IPS-11a (cell line): Measurements from ENCODE around the gene LRP8.

ENCODE experiments used
- H3K4me3 ChIP-seq: one replicate; pipeline ENCODE4 v1.5.1; 2013; ENCODE audit warnings: low read depth, low read length, control low read depth

The LRP8 gene

GRCh38 chr1:53308506-53308905, 19.4 kb downstream of the LRP8 start:
- no peak overlapping the region for H3K4me3 ChIP-seq

GRCh38 chr1:53307037-53307436, 20.8 kb downstream of the LRP8 start:
- H3K4me3 ChIP-seq: no peak overlapping the region

DNA sequence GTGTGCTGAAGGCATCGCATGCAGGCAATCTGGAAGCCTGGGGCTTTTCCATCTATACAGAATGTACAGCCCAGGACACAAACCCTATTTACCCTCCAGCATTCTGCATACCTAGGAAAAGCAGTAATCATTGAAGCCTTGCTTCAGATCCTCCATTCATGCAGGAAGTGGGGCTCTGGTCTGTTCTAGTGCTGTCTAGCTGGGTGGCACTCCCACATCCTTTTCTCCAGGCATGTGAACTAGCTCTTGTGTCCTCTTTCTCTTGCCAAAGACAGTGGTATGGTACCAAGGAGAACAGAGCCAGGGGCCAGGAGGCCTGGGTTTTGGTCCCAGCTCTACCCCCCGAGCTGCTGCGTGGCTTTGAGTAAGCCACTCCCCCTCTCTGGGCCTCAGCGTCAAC, 21.7 kb downstream of the LRP8 start:
- H3K4me3 ChIP-seq: no peak overlapping the region

GRCh38 chr1:53305650-53306049, 22.2 kb downstream of the LRP8 start:
- no peak overlapping the region for H3K4me3 ChIP-seq

DNA sequence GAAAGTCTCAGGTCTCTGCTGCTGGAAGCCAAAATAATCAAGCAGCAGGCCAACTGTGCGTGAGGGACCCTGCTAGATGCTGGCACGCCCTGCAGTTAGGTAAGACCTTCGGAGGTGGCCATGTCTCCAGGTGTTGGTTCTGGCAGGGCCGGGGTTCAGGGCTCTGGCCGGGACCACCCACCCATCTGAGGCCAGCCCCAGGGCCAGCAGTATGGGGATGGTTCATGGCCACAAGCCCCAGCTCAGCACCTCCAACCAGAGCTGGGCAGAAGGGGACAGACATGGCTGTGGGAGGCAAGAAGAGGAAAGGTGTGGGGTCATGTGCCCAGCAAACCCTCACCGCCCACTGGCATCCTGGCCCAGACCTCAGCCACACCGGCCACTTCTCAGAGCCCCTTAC, 23.3 kb downstream of the LRP8 start:
- H3K4me3 ChIP-seq: no peak overlapping the region

GRCh38 chr1:53303726-53304515, 23.9 kb downstream of the LRP8 start:
- H3K4me3 ChIP-seq: no peak overlapping the region

GRCh38 chr1:53303243-53303642, 24.6 kb downstream of the LRP8 start:
- H3K4me3 ChIP-seq: no peak overlapping the region

DNA sequence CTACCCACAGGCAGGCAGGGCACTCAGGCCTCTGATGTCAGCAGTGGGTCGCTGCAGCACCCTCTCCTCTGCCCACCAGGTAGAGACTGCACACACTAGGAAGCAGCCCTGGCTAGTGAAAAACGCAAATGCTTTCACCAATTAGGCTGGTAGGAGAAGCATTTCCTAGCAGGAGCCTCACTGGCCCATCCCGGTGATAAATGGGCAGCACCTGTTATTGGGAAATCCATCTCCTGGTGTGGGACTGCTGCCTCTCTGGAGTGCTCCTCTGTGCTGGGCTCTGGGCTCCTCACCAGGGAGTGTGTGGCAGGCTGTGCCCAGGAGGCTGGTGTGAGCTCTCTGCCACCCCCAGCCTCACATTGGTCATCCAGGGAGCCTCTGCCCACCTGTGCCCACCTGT, 28.6 kb downstream of the LRP8 start:
- no peak overlapping the region for H3K4me3 ChIP-seq

DNA sequence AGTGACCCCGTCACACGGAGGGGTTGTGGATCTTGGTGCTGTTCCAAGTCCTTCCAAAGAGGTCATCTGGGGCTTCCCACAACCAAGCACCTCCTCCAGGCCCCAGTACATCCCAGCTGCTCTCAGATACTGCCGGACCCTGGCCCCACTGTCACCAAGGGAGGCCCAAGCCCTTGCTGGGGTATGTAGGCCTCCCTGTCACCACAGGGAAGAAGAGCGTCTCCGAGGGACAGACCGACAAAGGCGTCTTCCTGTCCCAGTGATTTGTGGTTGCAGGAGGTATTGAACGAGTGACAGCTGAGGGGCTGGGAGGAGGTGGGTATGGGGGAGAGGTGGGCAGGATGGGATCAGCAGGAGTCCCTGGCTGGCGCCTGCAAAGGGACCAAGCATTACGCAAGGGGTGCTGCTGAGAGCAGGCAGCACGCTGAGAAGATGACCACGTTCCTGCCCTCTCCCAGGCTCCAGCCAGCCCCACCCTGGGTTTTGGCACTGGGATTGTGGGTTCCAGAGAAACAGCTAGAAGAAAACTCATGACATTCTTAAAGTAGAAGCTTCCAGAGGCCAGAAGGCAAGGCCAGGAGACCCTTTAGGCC, 29.7 kb downstream of the LRP8 start:
- no peak overlapping the region for H3K4me3 ChIP-seq

- H3K4me3 ChIP-seq: no peak overlapping the region
These were observed 30.7 kb downstream of the LRP8 start for GRCh38 chr1:53297195-53297594.

DNA sequence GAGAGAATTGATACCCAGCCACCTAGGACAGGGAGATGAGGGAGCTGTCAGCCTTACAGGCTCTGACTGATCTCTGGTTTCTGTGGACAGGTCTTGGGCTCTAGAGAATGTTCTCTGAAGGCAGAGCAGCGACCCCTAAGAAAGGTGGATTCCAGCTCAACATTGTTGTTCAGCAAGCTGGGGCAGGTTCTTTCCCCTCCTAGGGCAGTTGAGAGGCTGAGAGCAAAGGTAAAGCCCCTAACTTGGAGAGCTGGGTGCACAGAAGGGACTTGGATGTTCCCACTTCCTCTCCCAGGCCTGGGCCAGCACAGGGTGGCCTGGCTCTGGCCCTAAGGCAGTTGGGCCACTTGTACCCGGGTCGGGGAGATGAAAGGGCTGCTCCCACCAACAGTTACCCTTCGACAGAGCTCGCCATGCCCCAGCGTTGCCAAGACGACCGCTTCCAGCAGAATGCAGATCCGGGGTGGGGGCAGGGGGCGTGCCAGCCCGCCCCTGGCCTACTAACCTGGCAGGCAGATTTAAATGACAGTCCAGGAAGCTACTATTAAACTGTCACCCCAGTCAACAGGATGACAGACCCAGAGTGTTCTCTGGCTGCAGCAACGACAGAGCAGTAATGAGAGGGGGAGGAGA, 31.6 kb downstream of the LRP8 start:
- no peak overlapping the region for H3K4me3 ChIP-seq

DNA sequence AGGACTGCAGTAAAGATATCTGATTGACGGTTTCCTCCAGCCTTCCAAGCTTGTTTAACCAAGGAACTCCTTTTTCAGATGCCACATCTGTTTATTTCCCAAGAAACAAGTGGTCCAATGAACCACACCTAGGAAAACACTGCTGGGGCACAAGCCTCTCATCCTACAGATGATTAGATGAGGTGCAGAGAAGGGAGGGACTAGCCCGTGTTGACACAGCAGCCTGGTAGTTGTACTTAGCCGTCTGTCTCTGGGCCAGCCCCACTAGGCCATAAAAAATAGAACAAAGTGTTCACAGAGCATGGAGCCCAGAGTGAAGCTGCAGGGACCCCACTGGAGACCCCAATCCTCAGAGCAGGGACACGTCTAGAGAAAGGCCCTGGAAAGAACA, 32.1 kb downstream of the LRP8 start:
- H3K4me3 ChIP-seq: no peak overlapping the region

GRCh38 chr1:53295295-53295694, 32.6 kb downstream of the LRP8 start:
- no peak overlapping the region for H3K4me3 ChIP-seq

- H3K4me3 ChIP-seq: no peak overlapping the region
These were observed 33.3 kb downstream of the LRP8 start for GRCh38 chr1:53294567-53294966.

DNA sequence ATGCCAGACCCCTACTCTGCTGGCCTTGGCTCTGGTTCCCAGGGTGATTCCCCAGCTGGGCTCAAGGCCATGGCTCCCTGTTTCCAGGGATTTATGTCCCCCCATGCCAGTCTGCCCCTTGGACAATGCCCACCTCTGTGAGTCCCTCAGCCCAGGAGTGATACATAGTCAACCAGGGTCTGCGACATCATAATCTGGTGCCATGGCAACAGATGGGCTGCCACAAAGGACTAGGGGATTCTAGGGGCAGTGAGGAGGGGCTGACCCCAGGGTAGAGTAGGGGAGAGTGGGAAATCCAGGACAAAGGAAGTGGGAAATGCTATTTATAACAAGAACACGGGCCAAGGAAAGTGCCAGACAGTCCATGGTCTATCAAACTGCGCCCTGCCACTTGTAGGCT, 33.8 kb downstream of the LRP8 start:
- H3K4me3 ChIP-seq: no peak overlapping the region

- no peak overlapping the region for H3K4me3 ChIP-seq
These were observed 34.7 kb downstream of the LRP8 start for GRCh38 chr1:53293123-53293522.

DNA sequence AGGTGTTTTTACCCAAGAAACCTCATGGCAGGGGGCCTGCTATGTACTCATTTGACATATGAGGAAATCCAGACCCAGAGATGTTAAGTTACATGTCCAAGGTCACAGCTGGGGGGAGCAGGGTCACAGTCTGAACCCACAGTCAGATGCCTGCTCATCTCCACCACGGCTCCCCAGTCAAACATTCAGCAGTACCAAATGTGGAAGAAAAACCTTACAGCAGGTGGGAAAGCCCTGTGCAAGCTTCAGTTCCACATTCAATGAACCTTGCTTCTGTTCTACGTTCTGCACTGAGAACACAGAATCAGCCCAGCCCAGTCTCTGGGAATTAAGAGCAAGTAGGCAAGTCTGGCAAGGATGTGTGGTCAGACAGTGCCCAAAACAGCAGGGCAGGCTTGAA, 35.2 kb downstream of the LRP8 start:
- H3K4me3 ChIP-seq: no peak overlapping the region

DNA sequence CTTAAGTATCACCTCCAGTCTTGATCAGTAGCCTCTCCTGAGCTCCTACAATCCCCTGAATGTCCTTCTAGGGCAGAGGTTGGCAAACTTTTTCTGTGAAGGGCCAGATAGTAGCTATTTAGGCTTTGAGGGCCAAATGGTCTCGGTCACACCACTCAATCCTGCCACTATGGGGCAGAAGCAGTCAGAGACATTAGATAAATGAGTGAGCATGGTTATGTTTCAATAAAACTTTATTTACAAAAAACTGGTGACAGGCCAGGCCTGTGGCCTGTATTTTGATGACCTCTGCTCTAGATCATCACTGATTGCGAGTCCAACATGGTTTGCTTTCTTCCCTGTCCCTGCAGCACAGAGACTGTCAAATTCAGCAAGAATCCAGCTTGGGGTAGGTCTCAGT, 36.3 kb downstream of the LRP8 start:
- no peak overlapping the region for H3K4me3 ChIP-seq

DNA sequence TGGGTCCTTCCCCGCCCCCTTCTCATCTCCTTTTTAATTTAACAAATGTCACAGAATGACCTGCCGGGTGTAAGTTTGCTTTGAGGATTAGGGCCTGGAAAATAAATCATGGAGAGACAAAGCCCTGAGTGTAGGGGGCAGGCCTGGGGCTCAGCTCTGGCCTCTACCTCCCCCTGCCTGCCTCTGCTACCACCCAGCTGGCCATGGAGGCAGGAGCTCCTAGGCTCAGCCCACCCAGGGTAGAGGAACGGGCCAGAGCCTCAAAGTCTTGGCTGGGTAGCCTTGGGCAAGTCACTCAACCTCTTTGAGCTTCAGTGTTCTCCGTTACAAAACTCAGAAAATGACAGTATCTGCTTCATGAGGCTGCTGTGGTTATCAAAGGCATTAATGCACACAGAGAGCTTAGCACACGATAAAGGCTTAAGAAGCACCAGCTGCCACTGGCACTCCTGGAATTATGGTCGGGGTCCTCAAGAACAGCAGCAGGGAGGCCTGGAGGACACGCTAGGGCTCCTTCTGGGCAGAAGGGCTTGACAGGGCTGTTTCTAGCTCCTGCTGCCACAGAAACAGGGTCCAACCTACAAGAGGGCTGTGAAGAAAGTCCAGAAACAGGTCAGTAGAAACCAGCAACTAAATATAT, 39.0 kb downstream of the LRP8 start:
- H3K4me3 ChIP-seq: no peak overlapping the region

GRCh38 chr1:53288002-53288789, 39.7 kb downstream of the LRP8 start:
- H3K4me3 ChIP-seq: no peak overlapping the region

DNA sequence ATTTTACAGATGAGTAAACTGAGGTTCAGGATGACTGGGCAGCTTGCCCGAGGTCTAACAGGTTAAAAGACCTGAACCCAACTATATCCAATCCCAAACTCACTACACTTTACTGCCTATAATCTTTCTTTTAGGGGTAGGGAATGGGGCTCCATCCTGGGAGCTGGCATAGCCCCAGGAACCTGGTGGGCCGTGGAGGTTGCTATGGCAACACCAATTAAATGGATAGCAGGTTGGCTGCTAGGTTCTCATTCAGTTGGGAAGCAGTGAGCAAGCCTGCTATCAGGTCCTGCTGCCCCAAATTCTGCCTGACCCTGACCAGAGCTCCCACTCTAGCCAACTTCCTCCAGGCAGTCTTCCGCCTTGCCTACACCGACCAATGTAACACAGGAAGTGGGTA, 40.9 kb downstream of the LRP8 start:
- no peak overlapping the region for H3K4me3 ChIP-seq
